RKO (cell line): ENCODE data around the gene IFNA17.
"Not testable (repeated sequence)": the region's sequence is repeated elsewhere in the genome, so short reads cannot be mapped to it uniquely, and the experiment has no call there.

Experiments used
- DNase-seq: peaks from one replicate; pipeline ENCODE4 v3.0.0-alpha.2; 2016; ENCODE audit warnings: low spot score

Gene IFNA17

DNA sequence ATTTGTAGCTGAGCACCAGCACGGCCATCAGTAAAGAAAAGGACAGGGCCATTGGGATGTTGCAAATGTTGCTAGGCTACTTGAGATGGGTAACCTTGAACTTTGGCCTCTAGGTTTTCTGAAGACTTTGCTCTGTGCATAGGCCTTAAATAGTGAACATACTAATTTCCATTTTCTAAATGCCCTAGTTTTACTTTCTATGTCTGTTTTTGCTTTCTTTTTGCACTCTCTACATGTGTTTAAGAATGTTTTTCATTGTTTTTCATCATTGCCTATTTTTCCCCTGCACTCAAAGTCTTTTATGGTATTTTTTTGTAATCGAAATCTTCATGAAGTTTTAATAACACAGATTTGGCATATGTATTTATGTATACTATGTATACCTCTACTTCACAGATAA lies at the start of gene IFNA17:
Gene IFNA17, minus strand, starts transcription at position 101 of the 400 bp plus-strand sequence. Its CDS starts 49 bp downstream, at position 52.
- no peak for DNase-seq

DNA sequence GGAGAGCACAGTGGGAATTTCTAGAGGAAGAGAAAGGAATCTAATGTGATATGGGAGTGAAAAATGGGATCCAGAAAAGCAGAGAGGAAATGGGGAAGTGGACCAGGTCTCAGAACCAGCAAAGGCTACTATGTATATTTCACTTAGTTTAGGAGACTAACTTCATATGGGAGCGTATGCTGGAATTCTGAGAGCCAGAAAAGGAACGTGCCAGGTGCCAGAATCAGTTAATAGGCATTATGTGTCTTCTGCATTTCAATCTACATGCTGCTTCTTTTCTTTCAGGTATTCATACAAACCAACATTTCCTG lies 40.3 kb upstream of the IFNA17 start:
- DNase-seq, result no peak

GRCh38 chr9:21267485-21268346 lies 39.7 kb upstream of the IFNA17 start:
- DNase-seq, result no peak

DNA sequence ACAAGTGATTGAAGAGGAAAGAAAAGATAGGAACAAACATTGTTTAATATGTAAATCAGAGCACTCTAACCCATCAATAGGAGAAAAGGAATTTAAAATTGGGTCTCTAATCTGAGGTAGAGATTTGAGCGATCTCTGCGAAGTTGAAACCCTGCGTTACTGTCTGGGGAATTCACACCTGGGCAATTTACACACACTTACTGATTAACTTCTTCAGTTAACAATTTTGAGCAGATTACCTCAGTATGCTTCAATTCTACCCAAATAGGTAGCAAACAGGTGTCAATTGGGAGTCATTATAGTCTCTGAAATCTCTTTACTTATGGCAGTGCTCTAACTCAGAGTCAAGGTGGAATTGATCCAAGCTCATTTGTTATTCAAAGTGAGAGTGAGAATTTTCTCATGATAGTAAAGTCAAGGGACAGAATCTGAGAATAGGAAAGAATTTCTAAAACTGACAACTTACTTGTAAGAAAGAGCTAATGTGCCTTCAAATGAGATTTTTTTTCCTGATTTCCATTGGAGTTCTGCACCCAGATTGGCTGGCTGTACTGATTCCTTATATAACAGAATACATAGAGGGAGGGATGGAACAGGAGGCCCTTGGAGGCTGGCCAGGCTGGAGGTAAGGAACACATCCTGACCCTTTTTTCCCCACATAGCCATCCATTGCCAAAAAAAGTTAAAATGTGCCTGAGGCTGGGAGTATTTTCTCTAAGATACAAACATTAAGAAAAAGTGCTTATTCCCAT lies 38.9 kb upstream of the IFNA17 start:
- no peak for DNase-seq

- no peak for DNase-seq
These were observed 37.6 kb upstream of the IFNA17 start for GRCh38 chr9:21265421-21266189.

DNA sequence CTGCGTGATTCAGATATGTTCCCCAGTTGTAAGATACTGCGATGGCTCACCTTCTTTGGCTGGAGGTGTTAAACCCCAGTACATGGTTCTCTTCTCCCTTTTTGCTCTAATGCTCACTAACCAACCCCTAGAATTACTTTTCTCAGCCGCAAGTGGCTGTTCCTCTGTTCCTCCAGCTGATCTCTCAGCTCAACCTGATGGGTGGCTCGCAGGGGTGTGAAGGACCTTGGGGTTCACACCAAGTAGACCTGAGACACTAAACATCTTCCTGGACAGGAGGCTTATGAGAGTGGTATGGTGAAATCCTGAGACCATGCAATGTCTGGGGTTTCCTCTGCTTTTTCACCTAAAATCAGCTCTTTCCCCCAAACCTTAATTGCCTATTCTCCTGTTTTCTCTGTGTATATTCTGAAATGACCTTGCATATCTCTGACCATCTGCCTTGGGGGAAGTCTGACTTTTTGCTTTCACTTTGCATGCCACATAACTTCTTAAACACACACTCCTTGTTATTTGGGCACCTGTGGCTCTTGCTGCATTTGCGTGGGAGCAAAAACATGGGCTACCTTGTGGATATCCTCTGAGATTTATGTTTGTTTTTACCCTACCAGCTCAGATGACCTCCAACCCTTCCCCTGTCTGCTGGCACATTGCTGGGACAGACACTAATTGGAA lies 27.7 kb upstream of the IFNA17 start:
- no peak for DNase-seq

- peak; percentile 65 for DNase-seq
These were observed 24.9 kb upstream of the IFNA17 start for GRCh38 chr9:21252721-21253547.

DNA sequence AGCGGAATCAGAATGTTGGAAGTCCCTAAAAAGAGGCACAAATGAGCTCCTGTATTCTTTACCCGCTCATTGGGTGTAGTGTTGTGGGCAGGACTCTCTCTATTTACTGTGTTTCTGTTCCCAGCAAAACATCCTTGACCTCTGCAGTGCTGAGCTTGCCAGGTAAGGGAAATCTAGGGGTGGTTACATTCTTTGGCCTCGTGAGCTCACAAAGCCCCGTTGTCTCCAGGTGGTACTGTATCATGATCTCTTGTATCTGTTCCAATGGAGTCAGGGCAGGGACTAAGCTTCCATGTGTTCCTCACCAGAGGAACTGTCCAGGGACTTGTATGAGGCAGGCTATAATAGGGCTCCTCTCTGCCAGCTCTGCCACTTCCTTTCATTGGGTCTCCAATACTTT lies 23.6 kb upstream of the IFNA17 start:
- DNase-seq, result no peak

GRCh38 chr9:21251190-21251589 lies 23.2 kb upstream of the IFNA17 start:
- no peak for DNase-seq

DNA sequence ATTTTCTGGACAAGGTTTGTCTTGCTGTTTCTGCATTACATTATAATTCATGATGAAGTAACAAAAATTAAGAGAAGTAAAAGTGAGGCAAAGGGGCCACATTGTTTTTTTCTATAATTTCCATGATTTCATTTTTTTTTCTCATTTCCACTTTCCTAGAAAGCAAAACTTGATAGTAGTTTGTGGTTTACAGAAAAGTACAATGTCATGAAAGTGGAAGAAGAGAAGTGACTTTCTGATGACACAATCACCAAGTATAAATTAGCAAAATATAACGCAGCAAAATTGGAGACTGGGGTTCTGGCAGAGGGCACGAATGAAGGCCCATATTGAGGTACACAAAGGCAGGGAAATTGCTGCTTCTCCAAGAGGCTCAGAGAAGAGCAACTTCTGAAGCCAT lies 16.8 kb upstream of the IFNA17 start:
- DNase-seq, result no peak

DNA sequence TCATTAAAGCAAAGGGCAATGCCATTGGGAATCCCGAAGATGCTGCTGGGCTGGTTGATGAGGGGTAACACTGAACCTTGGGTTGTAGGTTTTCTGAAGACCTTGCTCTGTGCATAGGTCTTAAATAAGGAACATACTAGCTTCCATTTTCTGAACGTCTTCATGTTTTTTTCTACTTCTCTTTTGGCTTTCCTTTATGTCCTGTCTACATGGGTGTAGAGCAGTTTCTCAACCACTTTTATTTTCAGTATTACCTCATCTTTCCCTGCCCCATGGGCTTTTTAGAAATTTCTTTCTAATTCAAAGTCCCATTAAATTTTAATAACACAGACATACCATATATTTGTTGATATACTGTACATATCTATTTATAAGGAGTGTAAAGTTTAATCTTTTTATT lies 11.9 kb upstream of the IFNA17 start, which contains the start of gene IFNA14:
Gene IFNA14, minus strand, starts transcription at position 95 of the 400 bp plus-strand sequence. Its CDS starts 70 bp downstream, at position 25.
- DNase-seq, result no peak

- DNase-seq, result not testable (repeated sequence)
These were observed 8.3 kb upstream of the IFNA17 start for GRCh38 chr9:21236360-21236714.

DNA sequence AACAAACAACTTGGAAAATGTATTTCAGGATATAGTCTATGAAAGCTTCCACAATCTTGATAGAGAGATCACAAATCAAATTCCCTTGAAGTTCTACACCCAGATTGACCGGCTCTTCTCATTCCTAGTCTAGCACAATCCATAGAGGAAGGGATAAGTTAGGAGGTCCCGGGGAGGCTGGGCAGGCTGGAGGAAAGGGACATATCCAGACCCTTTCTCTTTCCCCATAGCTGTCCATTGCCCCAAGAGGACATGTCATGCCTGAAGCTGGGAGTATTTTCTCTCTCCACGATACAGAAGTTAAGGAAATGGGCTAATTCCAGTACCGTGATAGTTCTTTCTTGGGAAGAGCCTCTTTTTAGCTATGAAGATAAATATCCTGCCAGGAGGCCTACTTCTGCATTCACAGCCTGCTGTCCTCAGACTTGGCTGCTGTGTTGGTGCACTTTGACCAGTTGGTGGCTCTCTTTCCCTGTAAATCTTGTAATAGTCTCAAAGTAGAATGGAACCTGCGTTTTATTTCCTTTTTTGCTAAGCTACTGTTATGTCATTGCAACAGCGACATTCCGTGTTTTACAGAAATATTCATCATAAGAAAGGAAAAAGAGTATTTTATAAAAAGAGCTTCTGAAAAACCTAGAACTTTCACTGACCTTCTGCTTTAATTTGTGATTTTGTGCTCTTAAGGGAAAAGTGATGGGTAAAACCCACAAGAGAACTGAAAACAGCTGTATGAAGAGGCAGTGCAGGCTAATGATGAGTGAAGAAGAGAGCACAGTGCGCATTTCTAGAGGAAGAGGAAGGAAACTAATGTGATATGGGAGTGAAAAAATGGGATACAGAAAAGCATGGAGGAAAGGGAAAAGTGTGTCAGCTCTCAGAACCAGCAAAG lies 7.7 kb upstream of the IFNA17 start:
- peak; percentile 77 for DNase-seq

GRCh38 chr9:21234153-21234687 lies 6.2 kb upstream of the IFNA17 start:
- DNase-seq, result no peak

- DNase-seq, result no peak
These were observed 5.2 kb upstream of the IFNA17 start for GRCh38 chr9:21233258-21233657.

GRCh38 chr9:21217211-21217610 lies 10.8 kb downstream of the IFNA17 start, which contains the start of gene IFNA16:
IFNA16 (minus strand) TSS chr9:21217311; CDS start chr9:21217305, 6 bp downstream.
- DNase-seq, result not testable (repeated sequence)

DNA sequence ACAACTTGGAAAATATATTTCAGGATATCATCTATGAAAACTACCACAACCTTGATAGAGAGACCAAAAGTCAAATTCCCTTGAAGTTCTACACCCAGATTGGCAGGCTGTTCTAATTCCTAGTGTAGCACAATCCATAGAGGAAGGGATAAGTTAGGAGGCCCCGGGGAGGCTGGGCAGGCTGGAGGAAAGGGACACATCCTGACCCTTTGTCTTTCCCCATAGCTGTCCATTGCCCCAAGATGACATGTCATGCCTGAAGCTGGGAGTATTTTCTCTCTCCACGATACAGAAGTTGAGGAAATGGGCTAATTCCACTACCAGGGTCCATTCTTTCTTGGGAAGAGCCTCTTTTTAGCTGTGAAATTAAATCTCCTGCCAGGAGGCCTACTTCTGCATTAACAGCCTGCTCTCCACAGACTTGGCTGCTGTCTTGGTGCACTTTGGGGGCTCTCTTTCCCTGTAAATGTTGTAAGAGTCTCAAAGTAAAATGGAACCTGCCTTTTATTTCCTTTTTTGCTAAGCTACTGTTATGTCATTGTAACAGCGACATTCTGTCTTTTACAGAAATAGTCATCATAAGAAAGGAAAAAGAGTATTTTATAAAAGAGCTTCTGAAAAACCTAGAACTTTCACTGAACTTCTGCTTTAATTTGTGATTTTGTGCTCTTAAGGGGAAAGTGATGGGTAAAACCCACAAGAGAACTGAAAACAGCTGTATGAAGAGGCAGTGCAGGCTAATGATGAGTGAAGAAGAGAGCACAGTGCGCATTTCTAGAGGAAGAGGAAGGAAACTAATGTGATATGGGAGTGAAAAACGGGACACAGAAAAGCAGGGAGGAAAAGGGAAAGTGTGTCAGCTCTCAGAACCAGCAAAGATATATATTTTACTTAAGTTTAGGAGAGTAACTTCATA lies 14.4 kb downstream of the IFNA17 start:
- DNase-seq, result peak; percentile 2

- not testable (repeated sequence) for DNase-seq
These were observed 15.9 kb downstream of the IFNA17 start for GRCh38 chr9:21212160-21212559.
